ENCODE results near the gene CHD5.

CHD5 gene

DNA sequence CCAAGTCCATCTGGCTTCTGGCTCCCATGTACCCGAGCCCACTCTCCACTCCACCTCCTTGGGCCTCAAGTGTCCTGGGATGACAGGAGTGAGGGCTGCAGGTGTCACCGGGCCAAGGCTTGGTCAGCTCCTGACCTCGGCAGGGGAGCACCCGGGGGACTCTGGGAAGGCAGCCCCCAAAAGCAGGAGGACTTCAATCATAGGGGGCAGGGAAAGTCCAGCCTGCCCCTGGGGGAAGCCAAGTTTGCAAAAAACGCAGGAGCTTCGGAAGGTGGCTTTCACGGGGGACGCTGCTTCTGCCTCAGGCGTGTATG, 77.6 kb downstream of the CHD5 start:
- TF ChIP-seq CTCF (IDR thresholded peaks at IDR 0.05; ENCODE audit: insufficient read depth, low read depth, low read length, missing control alignments): no peak
- H3K4me3 ChIP-seq (ENCODE audit: low read depth, low read length): no peak overlapping the region
- DNase-seq (ENCODE audit: low read depth): no peak

- DNase-seq (ENCODE audit: low read depth): no peak
- no peak overlapping the region for H3K4me3 ChIP-seq (ENCODE audit: low read depth, low read length)
- TF ChIP-seq CTCF (IDR thresholded peaks at IDR 0.05; ENCODE audit: insufficient read depth, low read depth, low read length, missing control alignments): no peak
Observed at GRCh38 chr1:6101826-6102531, 78.1 kb downstream of the CHD5 start.

DNA sequence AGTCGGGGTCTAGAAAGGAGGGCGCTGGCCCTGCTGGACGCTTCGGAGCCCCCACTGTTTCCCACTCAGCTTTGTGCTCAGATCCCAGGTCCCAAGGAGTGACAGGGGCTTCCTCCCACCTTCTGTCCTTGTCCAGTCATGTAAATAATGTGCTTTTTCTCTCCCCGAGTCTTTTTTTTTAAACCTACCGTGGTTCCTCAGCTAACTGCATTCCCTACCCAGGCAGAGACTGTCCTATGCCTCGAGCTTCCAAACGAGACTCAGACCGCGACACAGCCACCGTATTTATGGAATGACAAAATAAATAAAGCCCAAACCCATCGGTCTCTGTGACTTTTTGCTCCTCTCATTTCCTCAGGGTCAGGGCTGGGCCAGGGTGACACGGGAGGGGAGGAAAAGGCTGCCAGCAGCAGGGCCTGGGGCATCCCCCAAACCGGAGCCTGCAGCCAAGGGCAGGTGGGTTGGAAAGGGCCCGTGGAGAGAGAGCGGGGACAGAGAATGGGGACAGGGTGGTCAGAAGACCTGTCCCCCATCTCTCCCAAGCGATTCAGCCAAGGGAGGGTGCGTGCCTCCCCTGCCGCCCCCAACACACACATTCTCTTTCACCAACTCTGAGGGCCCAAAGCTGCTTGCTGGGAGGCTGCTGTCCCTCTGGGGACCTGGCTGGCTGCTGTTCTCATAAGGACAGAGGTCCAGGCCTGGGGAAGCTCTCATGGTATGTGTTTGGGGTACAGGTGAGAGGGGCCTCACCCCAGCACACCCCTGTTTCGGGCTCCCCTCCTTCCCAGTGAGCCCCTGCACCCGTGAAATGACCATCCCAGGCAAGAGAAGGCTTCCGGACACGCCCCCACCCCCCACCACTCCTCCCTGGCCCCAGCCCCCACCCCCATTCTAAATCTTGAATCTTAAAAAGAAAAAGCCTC, 79.0 kb downstream of the CHD5 start:
- no peak for DNase-seq (ENCODE audit: low read depth)
- no peak for TF ChIP-seq CTCF (IDR thresholded peaks at IDR 0.05; ENCODE audit: insufficient read depth, low read depth, low read length, missing control alignments)
- no peak overlapping the region for H3K4me3 ChIP-seq (ENCODE audit: low read depth, low read length)

DNA sequence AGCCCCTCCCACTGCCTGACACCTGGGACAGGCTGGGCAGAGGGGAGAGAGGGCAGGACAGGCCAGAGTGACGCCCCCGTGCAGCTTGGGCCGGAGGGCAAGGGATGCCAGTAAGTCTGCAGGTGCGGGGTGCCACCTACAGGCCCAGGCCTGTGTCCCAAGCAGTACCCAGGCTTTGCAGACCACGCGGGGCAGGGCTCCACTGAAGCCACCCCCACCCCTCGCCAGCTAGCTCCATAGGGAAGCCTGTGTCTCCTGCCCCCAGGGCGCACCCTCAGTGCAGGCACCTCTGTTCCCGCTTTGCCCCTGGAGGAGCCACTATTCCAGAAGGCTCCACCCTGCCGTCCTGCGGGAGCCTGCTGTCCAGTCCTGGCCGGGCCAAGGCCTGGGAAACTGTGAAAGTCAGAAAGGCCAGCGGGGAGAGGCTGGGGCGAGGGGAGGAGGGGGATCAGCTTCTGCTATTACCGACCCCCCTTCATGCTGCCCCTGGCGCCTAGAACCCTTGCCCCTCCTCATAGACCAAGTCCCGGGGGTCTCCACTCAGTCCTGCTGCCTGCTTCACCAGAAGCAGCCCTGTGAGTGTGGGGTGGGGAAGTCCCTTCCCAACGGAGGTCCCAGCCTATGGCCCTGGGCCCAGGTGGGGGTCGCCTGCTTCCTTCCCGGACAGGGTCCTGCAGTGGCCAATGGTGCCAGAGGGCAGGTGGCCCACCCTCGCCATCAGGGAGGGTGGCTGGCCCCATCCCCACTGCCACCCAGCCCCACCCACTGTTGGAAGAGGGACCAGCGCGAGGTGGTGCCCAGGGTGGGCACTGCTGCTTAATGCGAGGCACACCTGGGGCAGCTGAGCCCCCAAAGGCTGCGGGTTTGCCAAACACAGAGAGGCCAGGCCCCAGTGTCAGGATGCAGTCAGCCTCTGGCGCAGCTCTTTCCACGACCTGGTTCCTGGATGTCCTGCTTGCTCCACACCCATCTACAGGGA, 80.0 kb downstream of the CHD5 start:
- H3K4me3 ChIP-seq (ENCODE audit: low read depth, low read length): no peak overlapping the region
- peak; percentile 21 for TF ChIP-seq CTCF (IDR thresholded peaks at IDR 0.05; ENCODE audit: insufficient read depth, low read depth, low read length, missing control alignments)
- DNase-seq (ENCODE audit: low read depth): no peak

DNA sequence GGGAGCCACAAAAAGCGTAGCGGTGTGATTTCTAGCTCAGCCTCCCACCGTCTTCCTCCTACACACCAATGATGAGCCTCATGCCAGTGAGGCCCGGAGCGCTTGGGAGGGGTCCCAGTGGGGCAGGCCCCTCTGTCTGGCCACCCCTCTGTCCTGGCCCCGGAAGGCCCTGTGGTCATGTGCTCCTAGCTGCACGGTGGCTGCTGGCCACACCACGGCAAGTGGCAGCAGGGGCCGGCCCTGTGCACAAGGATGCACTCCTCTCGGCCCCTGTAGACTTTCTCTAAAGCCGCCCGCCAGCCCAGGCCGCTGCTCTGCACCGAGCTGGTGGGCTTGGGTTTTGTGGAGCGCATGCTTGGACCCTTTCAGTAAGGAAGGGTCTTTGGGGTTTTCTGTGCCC, 80.8 kb downstream of the CHD5 start:
- H3K4me3 ChIP-seq (ENCODE audit: low read depth, low read length): no peak overlapping the region
- TF ChIP-seq CTCF (IDR thresholded peaks at IDR 0.05; ENCODE audit: insufficient read depth, low read depth, low read length, missing control alignments): no peak
- no peak for DNase-seq (ENCODE audit: low read depth)

DNA sequence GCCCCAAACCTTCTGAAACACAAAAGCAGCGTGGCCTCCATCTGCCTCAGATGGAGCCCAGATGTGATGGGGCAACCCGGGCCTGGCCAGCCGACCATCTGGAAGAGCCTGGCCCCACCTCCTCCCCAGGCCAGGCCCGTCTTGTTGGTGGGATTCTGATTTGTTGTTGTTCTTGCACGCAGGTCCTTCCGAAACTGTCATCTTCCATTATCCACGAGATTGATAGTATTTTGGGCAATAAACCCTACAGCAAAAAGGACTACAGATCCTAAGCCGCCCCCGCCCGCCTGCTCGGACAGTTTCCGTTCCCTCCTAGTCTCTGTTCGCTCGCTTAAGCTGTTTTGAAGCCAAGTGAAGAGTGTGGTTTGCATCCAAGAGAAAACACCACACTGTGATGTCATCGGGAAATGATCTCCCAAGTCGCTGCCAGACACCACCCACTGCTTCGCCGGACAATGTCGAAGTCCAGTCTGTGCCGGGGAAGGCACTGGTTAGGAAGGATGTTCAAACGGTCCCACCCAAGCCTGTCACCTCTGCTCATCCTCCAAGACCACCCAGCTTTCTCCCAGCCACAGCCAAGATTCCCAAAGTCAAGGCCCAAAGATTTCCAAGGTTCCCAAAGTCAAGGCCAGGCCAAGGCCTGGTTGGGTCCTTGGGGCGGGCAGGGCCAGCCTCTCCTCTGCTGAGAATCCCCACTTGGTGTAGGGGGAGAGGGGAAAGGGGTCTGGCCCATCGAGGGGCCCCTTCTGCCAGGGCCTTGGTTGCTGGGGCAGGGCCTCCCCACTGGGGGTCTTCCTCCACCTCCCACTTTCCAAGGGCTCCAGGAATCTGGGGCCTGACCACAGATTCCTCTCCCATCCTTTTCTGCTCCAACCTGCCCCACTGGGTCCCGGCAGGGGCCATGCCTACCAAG, 81.6 kb downstream of the CHD5 start:
- TF ChIP-seq CTCF (IDR thresholded peaks at IDR 0.05; ENCODE audit: insufficient read depth, low read depth, low read length, missing control alignments): no peak

More for the DNA sequence above, 81.6 kb downstream of the CHD5 start:
- H3K4me3 ChIP-seq (ENCODE audit: low read depth, low read length): no peak overlapping the region
- DNase-seq (ENCODE audit: low read depth): no peak
